ENCODE measurements around the gene SEMA3F. TPM values are rescaled to one million over a fixed set of nuclear protein-coding genes. Genes with fewer than 3 reads are reported as not detected.

Gene SEMA3F
- total and polyA plus RNA-seq, 2 of the 4 experiments (the other 2 are of a cell fraction): 7.3 to 23.3 TPM

GRCh38 chr3:50182533-50183099, 27.5 kb downstream of the SEMA3F start:
- no peaks in the 10 kb centered on the region for H3K9me3 ChIP-seq (ENCODE audit: control insufficient read depth, insufficient read depth, low read length)
- no peak overlapping the region for H3K4me3 ChIP-seq (ENCODE audit: insufficient read depth, low read depth, low read length)
- ATAC-seq (ENCODE audit: low read depth): no peak
- H3K56ac ChIP-seq (ENCODE audit: extremely low read depth, insufficient read depth, low read length): no peak overlapping the region
- H4K8ac ChIP-seq (ENCODE audit: low read depth in 2 of 2, low read length in 2 of 2): no peak overlapping the region
- no peaks in the 10 kb centered on the region for H4K20me1 ChIP-seq (ENCODE audit: insufficient read depth, low read length)
- no peaks in the 10 kb centered on the region for H3K9me1 ChIP-seq (ENCODE audit: insufficient read depth, low read length)
- no peaks in the 10 kb centered on the region for H3K4me1 ChIP-seq (ENCODE audit: control insufficient read depth, insufficient read depth, low read length)
- dilution Hi-C loops (cut with HindIII; ENCODE audit: low sequenced_read_pairs, unreplicated experiment) (no loop called here), in situ Hi-C loops (cut with MboI; ENCODE audit: low sequenced_read_pairs) (loop anchor here (5.0 kb wide), 1 partner anchor 60 kb away; no protein-coding TSS in a partner anchor), intact Hi-C loops (cut with micrococcal nuclease) (no loop called here)
- no peak for DNase-seq
- POLR2A ChIA-PET (ENCODE audit: unreplicated experiment): no interaction called here
- H3K4me2 ChIP-seq (ENCODE audit: low read depth, low read length): no peak overlapping the region
- no peak overlapping the region for H3K27ac ChIP-seq (ENCODE audit: insufficient read depth, low read length)
- no peak overlapping the region for H2BK5ac ChIP-seq (ENCODE audit: low read depth, low read length, poor library complexity, severe bottlenecking)
- no peak overlapping the region for H3K18ac ChIP-seq (ENCODE audit: low read depth, low read length)
- no peak overlapping the region for H2AK9ac ChIP-seq (replicated peaks; ENCODE audit: low read depth, low read length, poor library complexity)
- no peak overlapping the region for H3K4ac ChIP-seq (ENCODE audit: low read depth, low read length)
- CTCF ChIA-PET: no interaction called here
- no peak overlapping the region for H3K23ac ChIP-seq (ENCODE audit: low read depth, low read length)
- no peak overlapping the region for H2AFZ ChIP-seq (replicated peaks; ENCODE audit: low read length, poor library complexity)
- H2AK5ac ChIP-seq (ENCODE audit: low read depth, low read length): no peak overlapping the region
- no peak overlapping the region for H3K9ac ChIP-seq (ENCODE audit: low read depth, low read length)
- H2BK20ac ChIP-seq (ENCODE audit: low read depth, low read length): no peak overlapping the region
- no TSS peak for BruUV-seq (replicated peaks)
- no peak overlapping the region for H4K5ac ChIP-seq (ENCODE audit: low read depth, low read length)
- TF ChIP-seq FOS (IDR thresholded peaks at IDR 0.05; ENCODE audit: low read depth, low read length) (no peak), RCOR1 (IDR thresholded peaks at IDR 0.05; ENCODE audit: insufficient replicate concordance, low read length) (no peak), SMC3 (IDR thresholded peaks at IDR 0.05; ENCODE audit: low read depth, low read length) (no peak), MAFK (IDR thresholded peaks at IDR 0.05; ENCODE audit: low read depth, low read length) (no peak), ELK1 (IDR thresholded peaks at IDR 0.05; ENCODE audit: borderline replicate concordance, low read depth, low read length) (no peak), MAZ (IDR thresholded peaks at IDR 0.05; ENCODE audit: borderline replicate concordance, low read depth, low read length) (no peak), USF2 (IDR thresholded peaks at IDR 0.05; ENCODE audit: low read depth, low read length) (no peak), POLR2A (IDR thresholded peaks at IDR 0.05; ENCODE audit: low read depth, low read length) (no peak), CHD1 (IDR thresholded peaks at IDR 0.05; ENCODE audit: low read depth, low read length) (no peak), CEBPB (IDR thresholded peaks at IDR 0.05; ENCODE audit: low read depth, low read length) (no peak), MXI1 (IDR thresholded peaks at IDR 0.05; ENCODE audit: borderline replicate concordance, low read depth, low read length) (no peak)
- WGBS, 2 experiments (ENCODE audit: extremely low coverage in 2 of 2, insufficient read length in 1 of 2): 85% methylated on average over 12 of the region's 26 CpGs; no CpG with 5 or more reads in 1 of the 2 experiments
- no peak overlapping the region for H2BK120ac ChIP-seq (ENCODE audit: low read depth, low read length)
- H2BK15ac ChIP-seq (ENCODE audit: low read depth, low read length): no peak overlapping the region
- H3K14ac ChIP-seq (replicated peaks; ENCODE audit: low read depth, low read length): no peak overlapping the region
- H4K91ac ChIP-seq (ENCODE audit: insufficient read depth, low read depth, low read length): no peak overlapping the region
- H3K36me3 ChIP-seq (ENCODE audit: control insufficient read depth, insufficient read depth, low read length): peaks cover 29% of the 10 kb centered on the region
- no peaks in the 10 kb centered on the region for H3K79me1 ChIP-seq (ENCODE audit: low read depth in 1 of 2, low read length in 2 of 2)
- H3K27me3 ChIP-seq (ENCODE audit: control insufficient read depth, insufficient read depth, low read length): no peaks in the 10 kb centered on the region
